K562 (cell line): ENCODE measurements around the gene URGCP. TPM values are rescaled to one million over a fixed set of nuclear protein-coding genes. Genes with fewer than 3 reads are reported as not detected.

Source experiments
- FOS ChIP-seq: IDR thresholded peaks from 3 replicates; pipeline ENCODE4 v1.6.1; 2011; ENCODE audit not compliant: insufficient read length; ENCODE audit errors: extremely low read depth
- GMEB1 ChIP-seq: fragments of 250-450 bp; sonication (Bioruptor Pico); IDR thresholded peaks from 2 replicates; pipeline ENCODE4 v1.4.0; 2020; ENCODE audit warnings: mild to moderate bottlenecking
- HCFC1 ChIP-seq: IDR thresholded peaks from 2 replicates; pipeline ENCODE4 v1.6.1; 2012; ENCODE audit warnings: low read depth, low read length, improper control_type of control experiment
- JUND ChIP-seq, 2 experiments: IDR thresholded peaks; 2 replicates in 1 of 2; 3 replicates in 1 of 2; pipeline ENCODE4 v1.6.1; 2011; ENCODE audit warnings: borderline replicate concordance in 2 of 2, low read depth in 2 of 2, low read length in 2 of 2, improper control_type of control experiment in 1 of 2, missing biosample characterization in 1 of 2, missing genetic modification characterization in 1 of 2, missing genetic modification reagents in 1 of 2
- LEF1 ChIP-seq: fragments of 450-650 bp; IDR thresholded peaks from 2 replicates; pipeline ENCODE4 v1.6.1; 2016; ENCODE audit warnings: mild to moderate bottlenecking
- MAFG ChIP-seq: fragments of 450-650 bp; conservative IDR thresholded peaks from 2 replicates; pipeline ENCODE4 v1.6.1; 2016; ENCODE audit warnings: missing genetic modification characterization, missing compliant biosample characterization
- MCM3 ChIP-seq: fragments of 450-650 bp; IDR thresholded peaks from 2 replicates; pipeline ENCODE4 v1.6.1; 2016
- NFATC3 ChIP-seq: fragments of 450-650 bp; IDR thresholded peaks from 2 replicates; pipeline ENCODE4 v1.6.1; 2017; ENCODE audit warnings: mild to moderate bottlenecking
- PCBP1 ChIP-seq: fragments of 200-400 bp; formaldehyde crosslinking; IDR thresholded peaks from 2 replicates; pipeline ENCODE4 v1.6.1; 2018; ENCODE audit warnings: mild to moderate bottlenecking, low read depth, low read length; ENCODE audit not compliant: poor library complexity, severe bottlenecking
- RFX1 ChIP-seq: fragments of 450-650 bp; IDR thresholded peaks from 2 replicates; pipeline ENCODE4 v1.6.1; 2016; ENCODE audit warnings: mild to moderate bottlenecking, moderate library complexity
- SOX6 ChIP-seq: fragments of 450-650 bp; IDR thresholded peaks from 2 replicates; pipeline ENCODE4 v1.6.1; 2014; ENCODE audit warnings: mild to moderate bottlenecking
- WHSC1 ChIP-seq: IDR thresholded peaks from one replicate; pipeline ENCODE4 v1.6.1; 2012; ENCODE audit warnings: low read length, control low read depth, inconsistent platforms
- polyA plus RNA-seq, 8 experiments: library from polyadenylated mRNA; depleted of rRNA in 4 of 8; stranded (reverse) in 5 of 8; unstranded in 3 of 8; fragments of >200 nt; fragmentation: Nextera tagmentation in 2 of 8; fragmentation: Illumina TruSeq in 1 of 8; extraction: Ambion mirVana in 2 of 8; extraction: Trizol in 1 of 8; gene quantifications; 2 replicates each; pipeline versions ENCODE4 v1.2.1 to v1.2.3, GENCODE V29; 2011 to 2014; ENCODE audit warnings: inconsistent platforms in 1 of 8, missing spikeins in 1 of 8
- total RNA-seq, 7 experiments: library from RNA; depleted of rRNA in 6 of 7; stranded (reverse); fragments of >200 nt in 6 of 7; fragmentation: Illumina TruSeq in 2 of 7; extraction: Trizol in 2 of 7; gene quantifications; 2 replicates each; pipeline versions ENCODE4 v1.2.1 to v1.2.3, GENCODE V29; 2011 to 2021; ENCODE audit warnings: low replicate concordance in 1 of 7

URGCP gene
- total and polyA plus RNA-seq, 9 of the 15 experiments (the other 6 are each of a cell fraction or from before 2014, with no cell fraction given) = 1.7 to 25.8 (median 12.5) TPM

DNA sequence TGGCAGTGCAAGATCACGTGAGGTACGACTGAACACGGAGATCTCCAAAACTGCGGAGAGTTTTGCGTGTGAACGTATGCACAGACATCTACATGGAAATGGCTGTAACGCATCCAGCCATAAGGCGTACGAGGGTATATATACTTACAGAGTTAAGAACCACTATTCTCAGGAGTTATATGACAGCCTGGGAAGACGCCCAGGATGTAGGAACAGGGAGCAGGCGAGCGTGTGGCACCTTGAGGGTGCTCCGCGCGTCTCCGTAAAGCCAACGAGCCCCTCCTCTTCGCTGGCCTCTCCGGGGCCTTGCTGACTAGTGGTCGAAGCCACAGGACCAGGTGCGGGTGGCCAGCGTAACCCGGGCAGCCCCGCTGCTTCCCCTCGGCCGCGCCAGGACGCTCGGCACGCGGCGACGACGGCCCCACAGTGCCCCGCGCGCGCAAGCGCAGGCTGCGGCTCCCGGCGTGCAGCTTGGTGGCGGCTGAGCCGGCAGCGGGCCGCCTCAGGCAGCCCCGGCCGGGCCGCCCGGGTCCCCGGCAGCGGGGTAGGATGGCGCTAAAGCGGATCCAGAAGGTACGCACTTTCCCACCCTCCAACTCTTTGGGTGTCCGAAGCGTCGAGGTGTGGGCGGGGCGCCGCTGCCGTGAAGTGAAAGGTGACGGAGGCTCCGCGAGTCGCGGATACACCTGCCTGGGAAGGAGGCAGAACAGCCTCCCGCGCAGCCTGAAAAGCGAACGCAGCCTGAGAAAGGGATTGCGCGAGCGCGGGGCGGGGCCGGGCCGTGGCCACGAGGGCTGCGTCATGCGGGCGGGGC, 19.8 kb upstream of the URGCP start, which contains the start of gene UBE2D4 (continued):
- TF ChIP-seq GMEB1 (CRISPR knock-in tag) (peak; percentile 84), RFX1 (no peak), NFATC3 (no peak), PCBP1 (no peak), SOX6 (peak; percentile 32; the same call in 1 of the 2 replicates), LEF1 (no peak), JUND (IDR thresholded peaks at IDR 0.05; ENCODE audit: borderline replicate concordance, low read depth, low read length) (peak; percentile 48; the same call in 1 of the 2 replicates), JUND (tag; IDR thresholded peaks at IDR 0.05; ENCODE audit: borderline replicate concordance, low read depth, low read length) (peak; percentile 43; the same call in 1 of the 3 replicates), MCM3 (no peak), WHSC1 (no peak), HCFC1 (no peak), FOS (no peak), MAFG (tag) (no peak)
